Measurements from ENCODE around the gene U2AF1L4.
A peak's percentile ranks its signal among the peaks of the same experiment; 100 is the strongest.

The U2AF1L4 gene

DNA sequence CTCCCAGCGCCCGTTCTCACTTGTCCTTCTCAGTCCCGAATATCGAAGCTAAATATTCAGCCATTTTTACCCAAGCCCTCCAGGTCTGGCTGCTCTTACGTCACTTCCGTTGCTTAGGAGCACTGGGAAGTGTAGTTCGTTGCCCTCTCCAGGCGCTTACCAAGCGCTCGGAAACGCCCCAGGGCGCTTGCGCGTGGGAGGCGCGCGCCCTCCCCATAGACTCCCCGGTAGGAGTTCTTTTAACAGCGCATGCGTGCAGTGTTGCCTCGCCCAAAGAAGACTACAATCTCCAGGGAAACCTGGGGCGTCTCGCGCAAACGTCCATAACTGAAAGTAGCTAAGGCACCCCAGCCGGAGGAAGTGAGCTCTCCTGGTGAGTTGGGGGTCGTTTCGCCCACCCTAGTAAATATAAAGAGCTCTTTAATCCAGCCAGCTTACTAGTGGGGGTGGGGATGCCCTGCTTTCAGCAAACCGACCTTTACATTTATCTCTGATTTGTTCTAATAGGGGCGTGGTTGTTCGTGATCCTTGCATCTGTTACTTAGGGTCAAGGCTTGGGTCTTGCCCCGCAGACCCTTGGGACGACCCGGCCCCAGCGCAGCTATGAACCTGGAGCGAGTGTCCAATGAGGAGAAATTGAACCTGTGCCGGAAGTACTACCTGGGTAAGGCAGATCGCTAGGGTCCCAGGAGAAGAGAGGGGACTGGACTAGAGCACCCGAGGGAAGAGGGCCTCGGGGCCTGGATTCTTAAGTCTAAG is at the start of gene U2AF1L4, which contains the start of gene PSENEN:
U2AF1L4 (minus strand) TSS at position 91 of the 759 bp plus-strand sequence; CDS start at position 64, 27 bp downstream.
PSENEN (plus strand) TSS at position 324 of the 759 bp plus-strand sequence; CDS start at position 604, 280 bp downstream.
- in situ Hi-C loops (cut with MboI; ENCODE audit: low pct_unique_long_range_greater_than_20kb, low sequenced_read_pairs): no loop called here
- DNase-seq: peak; percentile 99

GRCh38 chr19:35793381-35794165 is 48.4 kb upstream of the U2AF1L4 start:
- in situ Hi-C loops (cut with MboI; ENCODE audit: low pct_unique_long_range_greater_than_20kb, low sequenced_read_pairs): no loop called here
- DNase-seq: no peak

- DNase-seq: no peak
- in situ Hi-C loops (cut with MboI; ENCODE audit: low pct_unique_long_range_greater_than_20kb, low sequenced_read_pairs): no loop called here
These were observed 47.7 kb upstream of the U2AF1L4 start for GRCh38 chr19:35792888-35793287.

DNA sequence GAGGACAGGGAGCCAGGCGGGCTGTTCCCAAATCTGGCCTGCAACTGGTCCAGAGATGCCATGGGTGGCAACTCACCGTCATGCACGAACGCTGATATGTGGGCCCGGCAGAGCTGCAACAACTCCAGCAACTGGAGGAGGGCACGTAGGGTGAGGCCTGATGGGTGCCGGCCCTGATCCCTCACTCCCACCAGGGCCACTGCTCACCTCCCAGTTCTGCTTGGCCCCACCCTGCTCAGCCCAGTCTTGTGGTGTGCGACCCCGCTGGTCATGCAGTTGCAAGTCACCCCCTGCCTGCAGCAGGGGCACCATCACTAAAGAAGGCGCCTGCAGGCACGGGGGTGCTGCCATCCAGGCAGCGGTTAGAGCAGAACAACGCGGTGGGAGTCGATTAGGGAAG is 47.1 kb upstream of the U2AF1L4 start:
- in situ Hi-C loops (cut with MboI; ENCODE audit: low pct_unique_long_range_greater_than_20kb, low sequenced_read_pairs): no loop called here
- DNase-seq: no peak

GRCh38 chr19:35791814-35792279 is 46.6 kb upstream of the U2AF1L4 start:
- no peak for DNase-seq
- in situ Hi-C loops (cut with MboI; ENCODE audit: low pct_unique_long_range_greater_than_20kb, low sequenced_read_pairs): no loop called here

DNA sequence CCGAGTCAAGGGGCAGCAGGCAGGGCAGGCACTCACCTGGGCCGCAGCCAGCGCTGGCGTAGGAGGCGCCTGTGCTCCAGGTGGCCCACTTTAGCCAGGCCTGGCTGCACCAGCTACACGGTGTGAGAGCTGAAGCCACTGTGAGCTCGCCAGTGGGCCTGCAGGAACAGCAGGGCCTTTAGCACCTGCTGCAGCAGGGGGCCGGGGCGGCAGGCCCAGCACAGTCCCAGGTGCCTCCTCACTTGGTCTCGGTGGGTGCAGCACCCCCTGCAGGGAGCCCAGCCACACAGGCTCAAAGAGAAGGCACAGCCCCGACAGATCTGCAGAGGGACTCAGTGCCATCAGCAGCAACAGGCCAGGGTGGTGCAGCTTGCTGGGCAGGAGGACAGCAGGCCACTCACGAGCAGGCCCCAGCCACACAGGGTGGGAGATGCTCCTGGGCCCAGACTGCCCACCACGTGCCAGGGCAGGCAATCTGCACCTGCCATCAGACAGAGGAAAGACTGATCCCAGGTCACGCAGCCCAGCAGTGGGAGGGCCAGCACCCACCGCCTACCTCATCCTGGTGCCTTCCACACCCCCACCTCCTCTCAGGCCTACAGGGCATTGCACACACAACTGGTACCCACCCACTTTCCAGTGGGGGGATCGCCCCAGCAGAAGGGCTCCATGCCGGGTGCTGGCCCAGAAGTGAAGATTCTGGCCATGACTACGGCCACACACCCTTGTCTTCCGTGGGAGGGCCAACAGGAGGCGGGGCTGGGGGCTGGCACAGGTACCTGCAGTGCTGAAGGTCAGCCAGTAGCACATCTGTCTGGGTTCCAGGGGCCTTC is 46.0 kb upstream of the U2AF1L4 start:
- in situ Hi-C loops (cut with MboI; ENCODE audit: low pct_unique_long_range_greater_than_20kb, low sequenced_read_pairs): no loop called here
- DNase-seq: no peak

GRCh38 chr19:35789978-35790944 is 45.0 kb upstream of the U2AF1L4 start:
- in situ Hi-C loops (cut with MboI; ENCODE audit: low pct_unique_long_range_greater_than_20kb, low sequenced_read_pairs): no loop called here
- no peak for DNase-seq

GRCh38 chr19:35789195-35789977 is 44.2 kb upstream of the U2AF1L4 start:
- in situ Hi-C loops (cut with MboI; ENCODE audit: low pct_unique_long_range_greater_than_20kb, low sequenced_read_pairs): no loop called here

DNA sequence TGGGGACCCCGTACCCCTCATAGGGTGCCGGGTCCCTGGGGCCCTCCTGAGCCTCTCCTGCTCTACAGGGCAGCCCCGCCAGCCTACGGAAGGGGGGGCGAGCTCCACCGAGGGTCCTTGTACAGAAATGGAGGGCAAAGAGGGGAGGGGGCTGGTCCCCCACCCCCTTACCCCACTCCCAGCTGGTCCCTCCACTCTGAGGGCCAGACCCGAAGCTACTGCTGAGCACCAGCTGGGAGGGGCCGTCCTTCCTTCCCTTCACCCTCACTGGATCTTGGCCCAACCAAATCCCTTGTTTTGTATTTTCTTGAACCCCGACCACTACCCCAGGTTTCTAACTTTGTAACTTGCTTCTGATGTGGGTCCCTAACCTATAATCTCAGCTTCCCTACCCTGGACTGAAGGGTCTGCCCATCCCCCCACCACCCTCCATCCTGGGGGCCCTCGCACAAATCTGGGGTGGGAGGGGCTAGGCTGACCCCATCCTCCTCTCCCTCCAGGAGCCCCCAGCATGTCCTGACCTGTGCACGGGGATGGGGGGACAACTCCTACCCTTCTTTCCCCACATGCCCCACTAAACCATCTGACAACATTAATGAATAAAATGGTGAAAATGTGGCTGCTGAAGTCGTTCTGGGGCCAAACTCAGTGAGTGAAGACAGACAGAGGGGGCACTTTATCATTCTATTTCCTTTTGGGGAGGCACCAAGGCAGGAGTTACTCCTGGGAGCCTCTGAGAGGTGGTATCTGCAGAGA is 43.2 kb upstream of the U2AF1L4 start:
- in situ Hi-C loops (cut with MboI; ENCODE audit: low pct_unique_long_range_greater_than_20kb, low sequenced_read_pairs): no loop called here
- no peak for DNase-seq

More at GRCh38 chr19:35789195-35789977, 44.2 kb upstream of the U2AF1L4 start:
- no peak for DNase-seq

- in situ Hi-C loops (cut with MboI; ENCODE audit: low pct_unique_long_range_greater_than_20kb, low sequenced_read_pairs): no loop called here
- DNase-seq: no peak
These were observed 42.1 kb upstream of the U2AF1L4 start for GRCh38 chr19:35787227-35787799.

DNA sequence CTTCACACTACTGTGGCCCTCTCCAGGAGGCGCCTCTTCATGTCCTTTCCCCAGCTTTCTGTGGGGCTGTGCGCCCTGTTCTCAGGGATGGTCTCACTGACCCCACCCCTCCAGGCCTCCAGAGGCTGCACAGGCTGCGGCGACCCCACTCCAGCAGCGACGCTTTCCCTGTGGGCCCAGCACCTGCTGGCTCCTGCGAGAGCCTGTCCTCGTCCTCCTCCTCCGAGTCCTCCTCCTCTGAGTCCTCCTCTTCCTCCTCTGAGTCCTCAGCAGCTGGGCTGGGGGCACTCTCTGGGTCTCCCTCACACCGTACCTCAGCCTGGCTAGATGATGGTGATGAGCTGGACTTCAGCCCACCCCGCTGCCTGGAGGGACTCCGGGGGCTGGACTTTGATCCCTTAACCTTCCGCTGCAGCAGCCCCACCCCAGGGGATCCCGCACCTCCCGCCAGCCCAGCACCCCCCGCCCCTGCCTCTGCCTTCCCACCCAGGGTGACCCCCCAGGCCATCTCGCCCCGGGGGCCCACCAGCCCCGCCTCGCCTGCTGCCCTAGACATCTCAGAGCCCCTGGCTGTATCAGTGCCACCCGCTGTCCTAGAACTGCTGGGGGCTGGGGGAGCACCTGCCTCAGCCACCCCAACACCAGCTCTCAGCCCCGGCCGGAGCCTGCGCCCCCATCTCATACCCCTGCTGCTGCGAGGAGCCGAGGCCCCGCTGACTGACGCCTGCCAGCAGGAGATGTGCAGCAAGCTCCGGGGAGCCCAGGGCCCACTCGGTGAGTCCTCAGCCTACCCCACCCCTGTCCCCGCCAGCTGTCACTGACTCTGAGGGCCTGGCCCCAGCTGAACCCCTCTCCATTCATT is 41.3 kb upstream of the U2AF1L4 start:
- no peak for DNase-seq
- in situ Hi-C loops (cut with MboI; ENCODE audit: low pct_unique_long_range_greater_than_20kb, low sequenced_read_pairs): no loop called here

DNA sequence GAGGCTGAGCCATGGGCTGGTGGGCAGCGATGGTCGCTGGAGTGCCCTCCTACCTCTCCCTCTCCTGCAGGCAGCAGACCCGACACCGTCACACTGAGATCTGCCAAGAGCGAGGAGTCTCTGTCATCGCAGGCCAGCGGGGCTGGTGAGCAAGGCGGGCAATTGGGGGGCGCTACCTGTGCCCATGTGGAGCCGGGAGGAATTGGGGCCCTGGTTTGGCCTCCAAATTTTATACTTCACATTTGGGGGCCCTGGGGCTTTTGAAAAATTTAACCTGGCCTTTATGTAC is 40.1 kb upstream of the U2AF1L4 start:
- DNase-seq: no peak
- in situ Hi-C loops (cut with MboI; ENCODE audit: low pct_unique_long_range_greater_than_20kb, low sequenced_read_pairs): no loop called here

GRCh38 chr19:35784503-35785338 is 39.5 kb upstream of the U2AF1L4 start:
- DNase-seq: no peak
- in situ Hi-C loops (cut with MboI; ENCODE audit: low pct_unique_long_range_greater_than_20kb, low sequenced_read_pairs): no loop called here

DNA sequence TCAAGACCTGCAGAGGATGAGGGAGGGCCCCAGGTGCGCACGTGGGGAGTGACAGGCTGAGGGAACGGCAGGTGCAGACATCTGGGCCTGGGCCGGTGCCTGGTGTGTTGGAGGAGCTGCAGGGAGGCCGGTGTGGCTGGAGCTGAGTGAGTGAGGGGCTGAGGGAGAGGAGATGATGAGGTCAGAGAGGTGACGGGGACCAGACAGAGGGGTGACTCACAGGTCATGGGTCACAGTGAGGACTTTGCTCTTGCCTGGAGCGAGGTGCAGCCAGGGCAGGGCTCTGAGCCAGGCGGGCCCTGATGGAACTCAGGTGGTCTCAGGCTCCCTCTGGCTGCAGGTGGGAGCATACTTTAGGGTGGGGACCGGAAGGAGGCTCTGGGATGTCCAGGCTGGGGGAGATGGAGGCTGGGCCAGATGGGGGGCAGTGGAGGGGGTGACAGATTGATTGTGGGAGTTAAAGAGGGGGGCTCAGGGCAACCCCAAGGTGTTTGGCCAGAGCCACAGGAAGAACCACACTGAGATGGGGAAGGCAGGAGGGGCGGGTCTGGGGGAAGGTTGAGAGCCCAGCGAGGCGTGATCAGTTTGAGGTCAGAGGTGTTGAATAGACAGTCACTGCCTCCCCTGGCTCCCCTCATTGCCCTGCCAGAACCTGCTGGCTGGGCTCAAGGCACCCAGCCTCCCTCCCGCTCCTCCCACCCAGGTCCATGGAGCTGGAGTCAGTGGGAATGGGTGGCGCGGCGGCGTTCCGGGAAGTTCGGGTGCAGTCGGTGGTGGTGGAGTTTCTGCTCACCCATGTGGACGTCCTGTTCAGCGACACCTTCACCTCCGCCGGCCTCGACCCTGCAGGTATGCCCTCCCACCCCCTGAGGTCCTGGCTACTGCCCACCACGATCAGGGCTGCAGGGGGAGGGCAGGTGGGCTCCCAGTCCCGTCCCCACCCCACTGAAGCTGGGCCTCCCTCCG is 38.5 kb upstream of the U2AF1L4 start:
- no peak for DNase-seq
- in situ Hi-C loops (cut with MboI; ENCODE audit: low pct_unique_long_range_greater_than_20kb, low sequenced_read_pairs): no loop called here
